PC-3 (cell line): ENCODE data around the gene TECRL. TPM values are rescaled to one million over a fixed set of nuclear protein-coding genes. Genes with fewer than 3 reads are reported as not detected.

ENCODE experiments used
- ATAC-seq: fragments of 200-7000 bp; cut with Tn5 transposase; 2 replicates; pipeline ENCODE4 v1.9.1; 2020; ENCODE audit warnings: mild to moderate bottlenecking, moderate library complexity
- BruUV-seq: library from RNA; stranded (reverse); fragments of 400-500 nt; replicated peaks from 2 replicates; lab custom pipeline; 2021; lab: Mats Ljungman, UMichigan
- CTCF ChIA-PET: fragments of 300-600 bp; sonication (Branson Sonifier 250); formaldehyde crosslinking; loops from one replicate; lab custom pipeline; 2022; ENCODE audit warnings: antibody characterized with exemption; lab: Charles Lee
- POLR2A ChIA-PET: fragments of 300-600 bp; sonication (Branson Sonifier 250); formaldehyde crosslinking; loops from one replicate; lab custom pipeline; 2022; ENCODE audit warnings: antibody characterized with exemption; ENCODE audit not compliant: unreplicated experiment; lab: Charles Lee
- DNase-seq: peaks from one replicate; pipeline ENCODE4 v3.0.0-alpha.2; 2015
- H2AFZ ChIP-seq: fragments of 300-600 bp; sonication (generic); 2 replicates; pipeline ENCODE4 v1.6.0; 2016; ENCODE audit warnings: antibody characterized with exemption, low read length
- H3F3A ChIP-seq: fragments of 300-600 bp; sonication (generic); one replicate; pipeline ENCODE4 v1.6.0; 2017; ENCODE audit warnings: antibody characterized with exemption, low read length, control low read depth, mild to moderate bottlenecking; ENCODE audit not compliant: unreplicated experiment
- H3K27ac ChIP-seq: fragments of 300-600 bp; sonication (generic); 2 replicates; pipeline ENCODE4 v1.5.1; 2016; ENCODE audit warnings: mild to moderate bottlenecking, low read length
- H3K27me3 ChIP-seq: fragments of 300-600 bp; sonication (generic); 2 replicates; pipeline ENCODE4 v1.6.1; 2016; ENCODE audit warnings: low read length, mixed read lengths
- H3K36me3 ChIP-seq: fragments of 300-600 bp; sonication (generic); 2 replicates; pipeline ENCODE4 v1.6.1; 2016; ENCODE audit warnings: low read depth, mixed run types, low read length, mixed read lengths
- H3K4me1 ChIP-seq: fragments of 300-600 bp; sonication (generic); 2 replicates; pipeline ENCODE4 v1.5.1; 2016; ENCODE audit warnings: low read length; ENCODE audit not compliant: insufficient read depth
- H3K4me2 ChIP-seq: fragments of 300-600 bp; sonication (generic); 2 replicates; pipeline ENCODE4 v1.6.0; 2016; ENCODE audit warnings: low read length
- H3K4me3 ChIP-seq: fragments of 300-600 bp; sonication (generic); 2 replicates; pipeline ENCODE4 v1.5.1; 2016; ENCODE audit warnings: mild to moderate bottlenecking, low read length, mixed read lengths
- H3K79me2 ChIP-seq: fragments of 300-600 bp; sonication (generic); 2 replicates; pipeline ENCODE4 v1.6.1; 2017; ENCODE audit warnings: low read length, mixed read lengths
- H3K9ac ChIP-seq: fragments of 300-600 bp; sonication (generic); 2 replicates; pipeline ENCODE4 v1.6.0; 2016; ENCODE audit warnings: mild to moderate bottlenecking, low read length
- H3K9me2 ChIP-seq: fragments of 300-600 bp; sonication (generic); replicated peaks from 2 replicates; pipeline ENCODE4 v1.6.1; 2016; ENCODE audit warnings: mixed run types, low read length, mixed read lengths
- H3K9me3 ChIP-seq: fragments of 300-600 bp; sonication (generic); 2 replicates; pipeline ENCODE4 v1.6.1; 2016; ENCODE audit warnings: low read length, mixed read lengths
- H4K20me1 ChIP-seq: fragments of 300-600 bp; sonication (generic); 2 replicates; pipeline ENCODE4 v1.6.1; 2016; ENCODE audit warnings: low read length, mixed read lengths
- EZH2 ChIP-seq: fragments of 300-600 bp; sonication (generic); IDR thresholded peaks from one replicate; pipeline ENCODE4 v1.6.1; 2017; ENCODE audit warnings: antibody characterized with exemption, mild to moderate bottlenecking, low read length; ENCODE audit not compliant: unreplicated experiment
- EZH2phosphoT487 ChIP-seq: fragments of 300-600 bp; sonication (generic); IDR thresholded peaks from 2 replicates; pipeline ENCODE4 v1.6.1; 2018; ENCODE audit warnings: mild to moderate bottlenecking, antibody characterized with exemption, low read length, borderline replicate concordance
- intact Hi-C: fragments of 100-400 bp; cut with micrococcal nuclease; formaldehyde crosslinking; loops from 2 replicates; pipeline ENCODE4 v1.9.0; 2023
- total RNA-seq: library from RNA; depleted of rRNA; stranded (reverse); fragments of >200 nt; gene quantifications from 2 replicates; pipeline ENCODE4 v1.2.3, GENCODE V29; 2014
- TF ChIP-seq, protein P1 (sequence below): fragments of 300-600 bp; sonication (generic); conservative IDR thresholded peaks from 2 replicates; pipeline ENCODE4 v1.5.1; 2017; ENCODE audit warnings: antibody characterized with exemption, low read depth, mild to moderate bottlenecking, low read length

The TECRL gene
- total RNA-seq, 1 experiment from 2014 or later = not detected

DNA sequence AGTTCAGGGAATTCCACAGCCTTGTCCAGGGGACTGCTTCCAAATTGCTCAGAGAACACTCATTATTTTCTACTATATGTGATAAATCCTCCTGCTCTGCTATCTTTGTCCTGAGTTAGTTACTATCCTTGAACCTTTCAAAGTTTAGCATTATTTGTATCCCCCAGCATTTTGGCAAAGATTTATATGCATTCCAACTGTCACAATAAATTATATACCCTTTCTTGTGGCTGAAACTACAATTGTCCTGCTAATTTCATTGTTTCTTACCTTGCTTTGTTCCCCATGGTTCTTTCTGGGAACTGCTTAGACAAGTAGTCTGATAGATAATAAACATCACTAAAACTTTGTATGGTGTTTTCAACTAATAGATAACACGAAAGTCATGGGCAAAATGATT, 40.5 kb downstream of the TECRL start:
- BruUV-seq = no TSS peak
- ChIA-PET POLR2A (no interaction called here), CTCF (no interaction called here)
- no peak for DNase-seq
- no peak overlapping the region for H3K4me3 ChIP-seq
- intact Hi-C loops = no loop called here
- H3K4me2 ChIP-seq = no peak overlapping the region
- no peaks in the 10 kb centered on the region for H3K27me3 ChIP-seq
- H3K79me2 ChIP-seq = no peaks in the 10 kb centered on the region
- no peak overlapping the region for H3K27ac ChIP-seq
- no peaks in the 10 kb centered on the region for H3K9me2 ChIP-seq
- ATAC-seq = no peak
- no peak overlapping the region for H3K9ac ChIP-seq
- no peaks in the 10 kb centered on the region for H3K4me1 ChIP-seq
- H3F3A ChIP-seq = no peaks in the 10 kb centered on the region
- no peak overlapping the region for H2AFZ ChIP-seq
- no peaks in the 10 kb centered on the region for H3K9me3 ChIP-seq
- no peaks in the 10 kb centered on the region for H4K20me1 ChIP-seq
- TF ChIP-seq EZH2phosphoT487 = no peak
- no peak for TF ChIP-seq EZH2
- TF ChIP-seq, protein P1, sequence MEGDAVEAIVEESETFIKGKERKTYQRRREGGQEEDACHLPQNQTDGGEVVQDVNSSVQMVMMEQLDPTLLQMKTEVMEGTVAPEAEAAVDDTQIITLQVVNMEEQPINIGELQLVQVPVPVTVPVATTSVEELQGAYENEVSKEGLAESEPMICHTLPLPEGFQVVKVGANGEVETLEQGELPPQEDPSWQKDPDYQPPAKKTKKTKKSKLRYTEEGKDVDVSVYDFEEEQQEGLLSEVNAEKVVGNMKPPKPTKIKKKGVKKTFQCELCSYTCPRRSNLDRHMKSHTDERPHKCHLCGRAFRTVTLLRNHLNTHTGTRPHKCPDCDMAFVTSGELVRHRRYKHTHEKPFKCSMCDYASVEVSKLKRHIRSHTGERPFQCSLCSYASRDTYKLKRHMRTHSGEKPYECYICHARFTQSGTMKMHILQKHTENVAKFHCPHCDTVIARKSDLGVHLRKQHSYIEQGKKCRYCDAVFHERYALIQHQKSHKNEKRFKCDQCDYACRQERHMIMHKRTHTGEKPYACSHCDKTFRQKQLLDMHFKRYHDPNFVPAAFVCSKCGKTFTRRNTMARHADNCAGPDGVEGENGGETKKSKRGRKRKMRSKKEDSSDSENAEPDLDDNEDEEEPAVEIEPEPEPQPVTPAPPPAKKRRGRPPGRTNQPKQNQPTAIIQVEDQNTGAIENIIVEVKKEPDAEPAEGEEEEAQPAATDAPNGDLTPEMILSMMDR = no peak
- H3K36me3 ChIP-seq = no peaks in the 10 kb centered on the region

DNA sequence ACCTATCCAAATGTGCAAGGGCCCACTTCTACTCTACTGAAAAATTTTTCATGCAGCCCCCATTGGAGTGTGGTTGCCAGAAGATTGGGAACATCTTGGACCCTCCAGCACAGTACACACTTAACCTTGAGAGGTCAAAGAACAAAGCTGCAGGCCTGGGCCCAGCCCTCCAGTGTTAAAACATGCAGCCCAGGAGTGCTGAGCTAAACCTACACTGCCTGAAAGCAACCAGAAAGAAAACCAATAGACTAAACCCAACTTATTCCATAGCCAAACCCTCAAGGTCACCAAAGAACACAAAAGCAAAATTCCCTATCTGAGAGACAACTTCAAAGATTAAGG, 47.9 kb downstream of the TECRL start:
- TF ChIP-seq, protein P1 = no peak
- no peak for TF ChIP-seq EZH2phosphoT487
- TF ChIP-seq EZH2 = no peak
- ATAC-seq (no peak), DNase-seq (no peak)
- Histone ChIP-seq H3K9ac (no peak overlapping the region), H3K27ac (no peak overlapping the region), H3K4me2 (no peak overlapping the region), H4K20me1 (no peaks in the 10 kb centered on the region), H3K27me3 (no peaks in the 10 kb centered on the region), H3K9me2 (no peaks in the 10 kb centered on the region), H3K36me3 (no peaks in the 10 kb centered on the region), H3F3A (no peaks in the 10 kb centered on the region), H3K4me3 (no peak overlapping the region), H3K4me1 (no peaks in the 10 kb centered on the region), H3K79me2 (no peaks in the 10 kb centered on the region), H2AFZ (no peak overlapping the region), H3K9me3 (no peaks in the 10 kb centered on the region)
- CTCF ChIA-PET = no interaction called here
- intact Hi-C loops = no loop called here
- BruUV-seq = no TSS peak
- POLR2A ChIA-PET = no interaction called here

DNA sequence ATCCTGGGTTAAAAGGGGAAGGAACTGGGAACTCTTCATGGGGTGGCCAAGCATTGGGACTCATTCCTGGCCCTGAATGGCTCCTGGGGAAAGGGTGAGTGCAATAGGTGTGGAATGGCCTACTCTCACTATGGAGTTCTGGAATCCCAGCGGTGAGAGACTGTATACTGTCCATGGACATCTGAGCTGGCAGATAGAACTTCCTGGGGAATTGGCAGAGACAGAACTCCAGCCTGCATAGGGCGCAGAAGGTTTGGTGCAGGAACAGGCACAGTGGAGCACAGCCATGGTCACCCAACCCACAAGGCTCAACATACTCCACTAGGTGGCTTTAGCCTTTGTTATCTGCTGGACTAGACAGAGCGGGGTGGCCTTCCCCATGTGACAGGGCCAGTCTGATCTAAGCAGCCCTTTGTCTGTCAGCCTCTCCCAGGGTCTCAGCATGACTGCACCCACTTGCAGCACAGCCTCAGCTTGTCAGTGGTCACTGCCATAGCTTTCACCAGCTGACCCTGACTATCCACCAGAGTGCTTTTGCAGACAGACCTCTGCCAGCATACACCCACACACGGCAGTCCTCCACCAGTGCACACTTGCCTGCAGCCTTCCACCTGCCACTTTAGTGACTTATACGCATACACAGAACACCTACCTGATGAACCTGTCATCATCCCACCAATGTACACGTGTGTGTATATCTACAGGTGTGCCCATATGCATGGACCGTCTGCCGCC, 48.4 kb downstream of the TECRL start:
- TF ChIP-seq, protein P1 = no peak
- Histone ChIP-seq H3K4me3 (no peak overlapping the region), H2AFZ (no peak overlapping the region), H4K20me1 (no peaks in the 10 kb centered on the region), H3K9me2 (no peaks in the 10 kb centered on the region), H3K4me2 (no peak overlapping the region), H3K27me3 (no peaks in the 10 kb centered on the region), H3K9ac (no peak overlapping the region), H3F3A (no peaks in the 10 kb centered on the region), H3K79me2 (no peaks in the 10 kb centered on the region), H3K4me1 (no peaks in the 10 kb centered on the region), H3K36me3 (no peaks in the 10 kb centered on the region), H3K9me3 (no peaks in the 10 kb centered on the region), H3K27ac (no peak overlapping the region)
- CTCF ChIA-PET = no interaction called here
- POLR2A ChIA-PET = no interaction called here
- no peak for DNase-seq
- BruUV-seq = no TSS peak
- ATAC-seq = no peak
- intact Hi-C loops = no loop called here
